NCI-H748 (cell line): ENCODE data around the gene TRRAP.

Experiments
- DNase-seq: peaks from one replicate; lab custom pipeline; 2025; ENCODE audit not compliant: unreplicated experiment; lab: John Stamatoyannopoulos, UW

Gene TRRAP

GRCh38 chr7:99046722-99047121, 168.4 kb downstream of the TRRAP start:
- no peak for DNase-seq

GRCh38 chr7:99047526-99048077, 169.3 kb downstream of the TRRAP start:
- no peak for DNase-seq

GRCh38 chr7:99050971-99051370, 172.6 kb downstream of the TRRAP start:
- DNase-seq = no peak

GRCh38 chr7:99054781-99055180, 176.4 kb downstream of the TRRAP start:
- DNase-seq = no peak

GRCh38 chr7:99061001-99061776, 182.9 kb downstream of the TRRAP start:
- DNase-seq = no peak
